HG02973 (cell line): ENCODE results near the gene PTPRM.
A peak's percentile ranks its signal among the peaks of the same experiment; 100 is the strongest.

ENCODE experiments used
- ATAC-seq: cut with Tn5 transposase; IDR thresholded peaks from one replicate; pipeline ENCODE4 v1.9.1; 2021; ENCODE audit warnings: moderate library complexity; ENCODE audit not compliant: unreplicated experiment

Gene PTPRM

GRCh38 chr18:7566567-7567473, at the start of gene PTPRM:
Gene PTPRM, plus strand, starts transcription at chr18:7567316. Its CDS starts 503 bp downstream, at chr18:7567819.
- ATAC-seq = peak; percentile 88

- no peak for ATAC-seq
Observed at GRCh38 chr18:7517852-7518251, 49.3 kb upstream of the PTPRM start.

GRCh38 chr18:7520200-7520785, 46.8 kb upstream of the PTPRM start:
- no peak for ATAC-seq

GRCh38 chr18:7521226-7521856, 45.8 kb upstream of the PTPRM start:
- no peak for ATAC-seq

GRCh38 chr18:7523772-7524171, 43.3 kb upstream of the PTPRM start:
- ATAC-seq = no peak

GRCh38 chr18:7524786-7525185, 42.3 kb upstream of the PTPRM start:
- no peak for ATAC-seq

GRCh38 chr18:7532942-7533341, 34.2 kb upstream of the PTPRM start:
- no peak for ATAC-seq

GRCh38 chr18:7535436-7536205, 31.5 kb upstream of the PTPRM start:
- no peak for ATAC-seq

- no peak for ATAC-seq
Observed at GRCh38 chr18:7537145-7537544, 30.0 kb upstream of the PTPRM start.

- ATAC-seq = no peak
Observed at GRCh38 chr18:7541835-7542234, 25.3 kb upstream of the PTPRM start.

- no peak for ATAC-seq
Observed at GRCh38 chr18:7544686-7545085, 22.4 kb upstream of the PTPRM start.

- no peak for ATAC-seq
Observed at GRCh38 chr18:7545734-7546133, 21.4 kb upstream of the PTPRM start.

GRCh38 chr18:7548221-7548620, 18.9 kb upstream of the PTPRM start:
- no peak for ATAC-seq

- no peak for ATAC-seq
Observed at GRCh38 chr18:7548721-7549120, 18.4 kb upstream of the PTPRM start.

- ATAC-seq = no peak
Observed at GRCh38 chr18:7557973-7558372, 9.1 kb upstream of the PTPRM start.

GRCh38 chr18:7558769-7559168, 8.3 kb upstream of the PTPRM start:
- no peak for ATAC-seq

GRCh38 chr18:7559709-7560319, 7.3 kb upstream of the PTPRM start:
- no peak for ATAC-seq

GRCh38 chr18:7561909-7562460, 5.1 kb upstream of the PTPRM start:
- ATAC-seq = no peak

- no peak for ATAC-seq
Observed at GRCh38 chr18:7562491-7562890, 4.6 kb upstream of the PTPRM start.

- ATAC-seq = no peak
Observed at GRCh38 chr18:7565677-7566076, 1.4 kb upstream of the PTPRM start.

- ATAC-seq = no peak
Observed at GRCh38 chr18:7566244-7566566, 911 bp upstream of the PTPRM start.
